CD4-positive, alpha-beta T cell treated with Interleukin-15 for 1 hour (primary cell): Measurements from ENCODE around the gene CGB7.
"Not testable (repeated sequence)": the region's sequence is repeated elsewhere in the genome, so short reads cannot be mapped to it uniquely, and the experiment has no call there.

ENCODE experiments used
- DNase-seq: peaks from one replicate; pipeline ENCODE4 v3.0.0-alpha.2; 2020

The CGB7 gene

GRCh38 chr19:49039736-49040135 lies 17.8 kb downstream of the CGB7 start:
- DNase-seq, result not testable (repeated sequence)

- not testable (repeated sequence) for DNase-seq
Observed at GRCh38 chr19:49038557-49039276, 18.8 kb downstream of the CGB7 start.

DNA sequence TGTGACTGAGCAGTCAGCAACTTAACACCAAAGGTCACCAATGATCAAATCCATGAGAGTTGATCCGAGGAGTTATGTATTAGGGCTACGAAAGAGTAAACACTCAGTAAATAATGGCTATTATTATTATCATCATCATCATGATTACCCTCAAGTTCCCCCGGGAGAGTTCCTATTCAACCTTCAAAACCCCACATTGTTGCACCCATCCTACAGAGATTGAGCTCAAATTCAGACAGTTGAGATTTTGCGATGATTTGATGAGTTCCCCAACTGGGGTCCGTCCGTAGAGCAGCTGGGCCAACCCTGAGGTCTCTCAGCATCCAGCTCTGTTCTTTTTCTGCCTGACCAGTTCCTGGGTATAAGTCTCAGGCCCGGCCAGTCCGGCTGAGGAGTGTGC lies 19.4 kb downstream of the CGB7 start:
- not testable (repeated sequence) for DNase-seq

DNA sequence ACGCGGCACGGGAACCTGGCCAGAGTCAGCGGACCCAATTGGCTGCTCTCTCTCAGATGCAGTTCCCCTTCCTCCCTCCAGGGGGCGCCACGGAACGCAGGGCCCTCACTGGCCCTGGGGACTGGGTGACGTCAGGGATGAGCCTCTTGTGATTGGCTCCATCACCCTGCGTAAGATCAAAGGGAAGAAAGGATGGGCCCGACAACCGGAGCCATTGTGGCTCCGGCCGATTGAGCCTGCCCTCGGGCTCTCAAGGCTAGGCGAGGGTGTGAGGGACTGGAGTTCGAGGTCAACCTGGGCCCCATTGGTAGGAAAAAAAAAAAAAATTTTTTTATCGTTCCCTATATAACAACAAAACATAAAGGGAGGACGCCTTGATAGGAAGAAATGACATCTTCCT lies 20.7 kb downstream of the CGB7 start, which contains the start of gene CGB1:
CGB1 (minus strand) TSS at position 81 of the 400 bp plus-strand sequence. CDS start 184 bp downstream, outside the sequence.
- DNase-seq, result not testable (repeated sequence)

- peak; percentile 64 for DNase-seq
Observed at GRCh38 chr19:49031642-49032301, 25.8 kb downstream of the CGB7 start, which contains the start of gene CGB2. TSS of gene CGB2 (plus strand) at chr19:49031890. CDS start at chr19:49032096, 206 bp downstream.

- DNase-seq, result not testable (repeated sequence)
Observed at GRCh38 chr19:49030323-49030722, 27.2 kb downstream of the CGB7 start.

- not testable (repeated sequence) for DNase-seq
Observed at GRCh38 chr19:49029749-49030148, 27.8 kb downstream of the CGB7 start.

- not testable (repeated sequence) for DNase-seq
Observed at GRCh38 chr19:49028686-49029085, 28.9 kb downstream of the CGB7 start.

GRCh38 chr19:49025599-49025998 lies 31.9 kb downstream of the CGB7 start:
- DNase-seq, result not testable (repeated sequence)

- not testable (repeated sequence) for DNase-seq
Observed at GRCh38 chr19:49025088-49025487, 32.5 kb downstream of the CGB7 start.

- not testable (repeated sequence) for DNase-seq
Observed at GRCh38 chr19:49024233-49024632, 33.3 kb downstream of the CGB7 start, which contains the start of gene CGB3. TSS of gene CGB3 (minus strand) at chr19:49024333. CDS start at chr19:49023971, 362 bp downstream.

DNA sequence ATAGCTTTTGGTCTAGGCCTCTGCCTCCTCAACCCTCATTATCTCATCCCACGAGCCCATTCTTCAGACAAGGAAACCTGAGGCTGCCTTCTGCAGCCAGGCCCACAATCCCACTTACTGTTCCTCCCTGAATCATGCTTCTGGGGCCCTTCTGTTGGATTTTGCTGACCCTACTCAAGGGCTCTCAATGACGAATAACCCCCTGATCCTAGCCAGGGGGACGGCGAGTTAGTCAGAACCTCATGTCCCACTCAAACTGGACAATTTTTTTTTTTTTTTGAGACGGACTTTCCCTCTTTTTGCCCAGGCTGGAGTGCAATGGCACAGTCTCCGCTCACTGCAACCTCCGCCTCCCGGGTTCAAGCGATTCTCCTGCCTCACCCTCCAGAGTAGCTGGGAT lies 35.4 kb downstream of the CGB7 start:
- no peak for DNase-seq

GRCh38 chr19:49020931-49021895 lies 36.3 kb downstream of the CGB7 start:
- DNase-seq, result no peak

DNA sequence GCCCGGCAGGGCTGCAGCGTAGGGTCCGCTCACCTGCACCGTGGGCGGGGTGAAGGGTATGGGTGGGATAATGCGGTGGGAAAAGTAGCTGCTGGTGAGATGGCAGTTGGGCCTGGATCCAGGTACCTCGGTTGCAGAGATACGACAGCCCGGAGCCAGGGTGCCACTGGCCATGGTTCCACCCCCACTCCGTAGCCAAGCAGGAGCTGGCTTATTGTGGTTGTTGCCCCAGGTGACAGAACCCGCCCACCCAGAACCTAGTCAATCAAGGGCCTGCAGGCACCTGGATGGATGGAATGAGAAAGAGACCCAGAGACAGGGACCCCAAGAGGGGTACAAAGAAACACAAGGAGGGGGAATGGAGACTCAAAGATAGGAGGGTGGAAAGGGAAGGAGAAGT lies 37.2 kb downstream of the CGB7 start:
- DNase-seq, result no peak

- DNase-seq, result peak; percentile 68
Observed at GRCh38 chr19:49019242-49019932, 38.2 kb downstream of the CGB7 start.

- DNase-seq, result not testable (repeated sequence)
Observed at GRCh38 chr19:49018388-49019241, 38.9 kb downstream of the CGB7 start.

DNA sequence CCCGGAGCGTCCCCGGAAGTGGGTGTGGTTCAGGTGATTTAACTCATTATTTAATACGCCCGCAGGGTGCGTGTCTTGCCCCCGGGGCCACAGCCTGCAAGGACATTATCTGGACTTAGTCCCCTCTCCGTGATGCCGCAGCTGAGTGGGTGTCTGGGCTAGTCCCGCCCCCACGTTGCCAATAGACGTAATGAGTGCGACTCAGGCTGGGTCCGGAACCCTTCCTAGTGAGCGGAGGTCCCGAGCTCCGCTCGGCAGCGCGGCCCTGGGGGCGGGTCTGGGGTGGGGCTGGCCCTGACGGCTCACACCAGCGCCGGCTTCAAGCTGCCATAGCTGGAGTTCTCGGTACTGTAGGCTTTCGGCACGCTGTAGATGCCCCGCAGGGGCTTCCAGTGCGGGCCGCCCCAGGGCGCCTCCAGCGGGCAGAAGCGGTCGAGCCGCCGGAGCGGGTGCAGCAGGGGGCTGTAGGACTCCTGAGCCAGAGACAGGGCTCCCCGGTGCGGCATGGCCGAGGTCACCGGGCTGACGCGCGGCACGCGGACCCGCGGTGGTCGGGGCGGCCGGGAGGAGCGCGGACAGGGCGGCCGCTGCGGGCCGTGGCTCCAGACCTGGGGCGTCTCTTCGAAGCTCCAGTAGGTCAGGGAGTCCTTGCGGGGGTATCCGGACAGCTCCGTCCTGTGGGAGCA lies 39.7 kb downstream of the CGB7 start:
- DNase-seq, result peak; percentile 74

- DNase-seq, result no peak
Observed at GRCh38 chr19:49017041-49017665, 40.4 kb downstream of the CGB7 start, which contains the start of gene LHB. TSS of gene LHB (minus strand) at chr19:49017091. CDS start at chr19:49017081, 10 bp downstream.

DNA sequence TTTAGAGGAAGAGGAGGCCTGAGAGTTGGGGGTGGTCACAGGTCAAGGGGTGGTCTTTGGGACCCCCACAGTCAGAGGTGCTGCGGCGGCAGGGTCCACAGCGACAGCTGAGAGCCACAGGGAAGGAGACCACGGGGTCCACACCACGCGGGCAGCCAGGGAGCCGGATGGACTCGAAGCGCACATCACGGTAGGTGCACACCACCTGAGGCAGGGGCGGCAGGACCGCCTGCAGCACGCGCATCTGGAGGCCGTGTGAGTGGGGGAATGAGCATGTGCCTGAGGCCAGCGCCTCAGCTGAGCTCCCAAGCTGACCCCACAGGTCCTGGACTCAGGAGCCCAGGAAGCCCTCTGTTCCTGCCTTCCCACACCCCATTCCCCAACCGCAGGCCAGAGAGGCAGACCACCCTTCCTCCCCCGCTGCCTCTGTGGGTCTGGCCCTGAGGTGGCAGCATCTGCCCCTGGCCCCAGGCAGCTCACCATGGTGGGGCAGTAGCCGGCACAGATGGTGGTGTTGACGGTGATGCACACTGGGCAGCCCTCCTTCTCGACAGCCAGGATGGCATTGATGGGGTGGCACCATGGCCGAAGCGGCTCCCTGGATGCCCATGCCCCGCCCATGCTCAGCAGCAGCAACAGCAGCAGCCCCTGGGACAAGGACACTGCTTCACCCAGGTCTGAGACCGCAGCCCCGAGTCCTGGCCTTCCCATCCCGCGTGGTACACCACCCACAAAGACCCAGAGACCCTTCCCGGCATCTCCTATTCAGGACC lies 41.3 kb downstream of the CGB7 start:
- DNase-seq, result no peak
